HCT116 (cell line): Measurements from ENCODE around the gene PCBP1. TPM values are rescaled to one million over a fixed set of nuclear protein-coding genes. Genes with fewer than 3 reads are reported as not detected.

Experiments
- ATAC-seq: fragments of 200-7000 bp; cut with Tn5 transposase; 2 replicates; pipeline ENCODE4 v1.9.1; 2020; ENCODE audit warnings: mild to moderate bottlenecking, moderate library complexity
- BruUV-seq: library from RNA; stranded (reverse); fragments of 400-500 nt; replicated peaks from 2 replicates; lab custom pipeline; 2021; lab: Mats Ljungman, UMichigan
- CTCF ChIA-PET: fragments of 300-600 bp; sonication (Branson Sonifier 250); formaldehyde crosslinking; loops from one replicate; lab custom pipeline; 2021; ENCODE audit warnings: antibody characterized with exemption; lab: Charles Lee
- POLR2A ChIA-PET: fragments of 300-600, 350-600 bp; sonication (Branson Sonifier 250); formaldehyde crosslinking; loops from one replicate; lab custom pipeline; 2021; ENCODE audit warnings: antibody characterized with exemption; lab: Charles Lee
- RAD21 ChIA-PET, 2 experiments: fragments of 300-600 bp; sonication (Branson Sonifier 250); formaldehyde crosslinking; loops; one replicate each; lab custom pipeline; 2023; ENCODE audit warnings: low total read pairs in 2 of 2; ENCODE audit not compliant: uncharacterized antibody in 2 of 2, unreplicated experiment in 2 of 2, low non-redundant PET in 1 of 2; lab: Charles Lee
- DNase-seq: peaks from one replicate; pipeline ENCODE4 v3.0.0-alpha.2; 2010; ENCODE audit warnings: low read depth, low spot score
- H2AFZ ChIP-seq: fragments of 200-600 bp; shearing (Covaris generic), sonication (generic); 2 replicates; pipeline ENCODE4 v1.6.1; 2017; ENCODE audit warnings: low read depth, mixed run types, mixed read lengths, antibody characterized with exemption, low read length; ENCODE audit not compliant: poor library complexity, severe bottlenecking
- H3K27ac ChIP-seq: 2 replicates; pipeline ENCODE4 v1.5.1; 2012; ENCODE audit warnings: low read depth, low read length
- H3K27me3 ChIP-seq: fragments of 200-600 bp; sonication (generic); 2 replicates; pipeline ENCODE4 v1.6.1; 2016; ENCODE audit warnings: mixed run types, low read length, mixed read lengths; ENCODE audit not compliant: insufficient read depth
- H3K36me3 ChIP-seq, 2 experiments: fragments of 200-500 bp in 1 of 2; fragments of 200-600 bp in 1 of 2; sonication (Bioruptor generic) in 1 of 2; sonication (generic) in 1 of 2; 2 replicates each; pipeline versions ENCODE4 v1.5.1 to v1.6.1; 2014 to 2016; ENCODE audit warnings: low read length in 2 of 2, inconsistent platforms in 1 of 2, mixed read lengths in 1 of 2, mixed run types in 1 of 2; ENCODE audit not compliant: insufficient read depth in 2 of 2, control insufficient read depth in 1 of 2
- H3K4me1 ChIP-seq, 2 experiments: fragments of 200-600 bp in 1 of 2; sonication (generic) in 1 of 2; 2 replicates each; pipeline versions ENCODE4 v1.5.1 to v1.6.1; 2012 to 2017; ENCODE audit warnings: low read length in 2 of 2, inconsistent platforms in 1 of 2, mild to moderate bottlenecking in 1 of 2, mixed read lengths in 1 of 2, mixed run types in 1 of 2, moderate library complexity in 1 of 2; ENCODE audit not compliant: insufficient read depth in 2 of 2, control insufficient read depth in 1 of 2
- H3K4me2 ChIP-seq: fragments of 200-600 bp; sonication (generic); 2 replicates; pipeline ENCODE4 v1.6.1; 2017; ENCODE audit warnings: mixed run types, low read length, mixed read lengths
- H3K4me3 ChIP-seq, 2 experiments: fragments of 200-600 bp in 1 of 2; sonication (generic) in 1 of 2; replicated peaks in 1 of 2; 2 replicates each; pipeline ENCODE4 v1.5.1; 2011 to 2016; ENCODE audit warnings: low read length in 2 of 2, control low read depth in 1 of 2, low read depth in 1 of 2, mild to moderate bottlenecking in 1 of 2, mixed read lengths in 1 of 2, mixed run types in 1 of 2
- H3K79me2 ChIP-seq: fragments of 200-600 bp; sonication (generic); 2 replicates; pipeline ENCODE4 v1.6.1; 2017; ENCODE audit warnings: mild to moderate bottlenecking, mixed run types, low read length, moderate library complexity, mixed read lengths; ENCODE audit not compliant: insufficient read depth
- H3K9ac ChIP-seq: fragments of 200-600 bp; sonication (generic); 2 replicates; pipeline ENCODE4 v1.6.1; 2016; ENCODE audit warnings: low read length, mixed read lengths
- H3K9me2 ChIP-seq: fragments of 200-600 bp; sonication (generic), shearing (Covaris generic); 2 replicates; pipeline ENCODE4 v1.6.1; 2017; ENCODE audit warnings: mixed run types, mild to moderate bottlenecking, moderate library complexity; ENCODE audit not compliant: insufficient read depth
- H3K9me3 ChIP-seq, 2 experiments: fragments of 200-500 bp in 1 of 2; fragments of 200-600 bp in 1 of 2; sonication (Bioruptor generic) in 1 of 2; sonication (generic) in 1 of 2; 2 replicates each; pipeline ENCODE4 v1.6.1; 2014 to 2017; ENCODE audit warnings: low read length in 2 of 2, mixed read lengths in 2 of 2, inconsistent platforms in 1 of 2, low read depth in 1 of 2, mild to moderate bottlenecking in 1 of 2, mixed run types in 1 of 2, moderate library complexity in 1 of 2; ENCODE audit not compliant: control insufficient read depth in 1 of 2, insufficient read depth in 1 of 2
- H4K20me1 ChIP-seq: fragments of 200-600 bp; sonication (generic), shearing (Covaris generic); 2 replicates; pipeline ENCODE4 v1.6.1; 2017; ENCODE audit warnings: mixed run types, mild to moderate bottlenecking, moderate library complexity; ENCODE audit not compliant: insufficient read depth
- ATF3 ChIP-seq: IDR thresholded peaks from 2 replicates; pipeline ENCODE4 v1.6.1; 2012
- CBX3 ChIP-seq: IDR thresholded peaks from 2 replicates; pipeline ENCODE4 v1.6.1; 2012; ENCODE audit warnings: low read depth
- CEBPB ChIP-seq: IDR thresholded peaks from 2 replicates; pipeline ENCODE4 v1.6.1; 2012; ENCODE audit warnings: low read depth
- EGR1 ChIP-seq: IDR thresholded peaks from 2 replicates; pipeline ENCODE4 v1.6.1; 2012; ENCODE audit warnings: low read depth
- ELF1 ChIP-seq: IDR thresholded peaks from 2 replicates; pipeline ENCODE4 v1.6.1; 2012; ENCODE audit warnings: low read depth, borderline replicate concordance
- EZH2 ChIP-seq: fragments of 200-600 bp; sonication (generic); IDR thresholded peaks from 2 replicates; pipeline ENCODE4 v1.6.1; 2017; ENCODE audit warnings: antibody characterized with exemption, mixed run types
- FOSL1 ChIP-seq: IDR thresholded peaks from 2 replicates; pipeline ENCODE4 v1.6.1; 2012; ENCODE audit warnings: low read depth
- JUND ChIP-seq: IDR thresholded peaks from 2 replicates; pipeline ENCODE4 v1.6.1; 2012
- POLR2A ChIP-seq: IDR thresholded peaks from 2 replicates; pipeline ENCODE4 v1.7.0; 2011; ENCODE audit warnings: borderline replicate concordance; ENCODE audit not compliant: insufficient read depth, insufficient read length; ENCODE audit errors: extremely low read depth
- POLR2AphosphoS5 ChIP-seq: IDR thresholded peaks from 2 replicates; pipeline ENCODE4 v1.6.1; 2011; ENCODE audit warnings: mild to moderate bottlenecking, low read depth, low read length, moderate library complexity
- RAD21 ChIP-seq: IDR thresholded peaks from 2 replicates; pipeline ENCODE4 v1.6.1; 2012; ENCODE audit warnings: low read depth, mild to moderate bottlenecking
- REST ChIP-seq: IDR thresholded peaks from 2 replicates; pipeline ENCODE4 v1.6.1; 2012; ENCODE audit warnings: low read depth
- SIN3A ChIP-seq: IDR thresholded peaks from 2 replicates; pipeline ENCODE4 v1.6.1; 2012; ENCODE audit warnings: low read depth
- SP1 ChIP-seq: IDR thresholded peaks from 2 replicates; pipeline ENCODE4 v1.6.1; 2012; ENCODE audit warnings: low read depth
- SRF ChIP-seq: IDR thresholded peaks from 2 replicates; pipeline ENCODE4 v1.6.1; 2012; ENCODE audit warnings: low read depth
- ZBTB33 ChIP-seq: IDR thresholded peaks from 2 replicates; pipeline ENCODE4 v1.6.1; 2011; ENCODE audit warnings: mild to moderate bottlenecking, low read length, moderate library complexity; ENCODE audit not compliant: insufficient replicate concordance; ENCODE audit errors: extremely low read depth
- ZFX ChIP-seq: fragments of 450-650 bp; IDR thresholded peaks from 2 replicates; pipeline ENCODE4 v1.6.1; 2017
- ZNF274 ChIP-seq: fragments of 200-500 bp; sonication (Bioruptor generic); IDR thresholded peaks from 2 replicates; pipeline ENCODE4 v1.6.1; 2014; ENCODE audit warnings: mild to moderate bottlenecking, low read depth, low read length, inconsistent platforms
- intact Hi-C: fragments of 100-400 bp; cut with micrococcal nuclease; formaldehyde crosslinking; loops from 2 replicates; pipeline ENCODE4 v1.10.0; 2022
- total RNA-seq: library from RNA; stranded (reverse); gene quantifications from one replicate; pipeline ENCODE4 v1.2.1, GENCODE V29; 2021; ENCODE audit not compliant: unreplicated experiment
- TF ChIP-seq, protein P1 (sequence below): IDR thresholded peaks from 2 replicates; pipeline ENCODE4 v1.6.1; 2012

Gene PCBP1
- total RNA-seq, 1 experiment from 2014 or later, result 256 TPM

DNA sequence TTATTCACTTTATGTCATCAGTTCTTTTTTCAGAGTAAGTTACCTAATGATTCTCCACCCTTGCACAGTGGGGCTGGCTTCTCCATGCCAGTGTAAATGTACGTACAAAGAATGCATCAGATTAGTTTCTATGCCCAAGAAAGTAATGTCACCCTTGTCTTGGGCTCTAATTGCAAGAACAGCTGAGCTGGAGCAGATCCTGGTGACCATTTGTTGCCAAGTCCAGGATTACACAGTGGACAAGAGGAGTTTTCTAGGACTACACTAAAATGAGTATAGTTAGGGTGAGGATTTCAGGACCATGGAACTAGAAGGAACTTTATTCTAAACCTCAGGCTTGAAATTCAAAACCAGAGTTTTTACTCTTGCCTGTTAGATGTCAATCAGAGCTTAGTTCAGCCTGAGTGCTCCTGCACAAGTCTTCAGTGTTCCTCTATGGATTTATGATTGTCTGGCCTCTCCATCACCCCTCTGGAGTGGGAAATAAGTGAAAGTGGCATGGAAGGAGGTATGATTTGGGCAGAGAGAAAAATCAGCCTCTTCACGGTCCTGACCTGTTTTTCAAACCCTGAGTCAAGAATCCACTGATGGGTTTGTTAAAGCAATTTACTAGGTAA is 29.8 kb downstream of the PCBP1 start:
- ATAC-seq, result no peak

More for the DNA sequence above, 29.8 kb downstream of the PCBP1 start:
- RAD21 ChIA-PET, result no interaction called here
- Histone ChIP-seq H4K20me1 (no peaks in the 10 kb centered on the region), H3K36me3 (no peaks in the 10 kb centered on the region), H3K4me2 (no peak overlapping the region), H3K27me3 (no peaks in the 10 kb centered on the region), H3K9me3 (no peaks in the 10 kb centered on the region), H3K9ac (no peak overlapping the region), H3K27ac (no peak overlapping the region), H3K4me1 (peaks cover 18 to 28% of the 10 kb centered on the region in 2 experiments), H3K79me2 (no peaks in the 10 kb centered on the region), H3K4me3 (no peak overlapping the region), H3K9me2 (no peaks in the 10 kb centered on the region), H2AFZ (no peak overlapping the region)
- POLR2A ChIA-PET, result interaction anchor here (2.7 kb wide), 1 partner anchor 8 kb away, joined by 13 read pairs; no protein-coding TSS in a partner anchor
- BruUV-seq, result no TSS peak
- CTCF ChIA-PET, result no interaction called here
- no peak for DNase-seq
- intact Hi-C loops, result no loop called here
- TF ChIP-seq ATF3 (no peak), RAD21 (no peak), JUND (no peak), ELF1 (no peak), SP1 (no peak), ZNF274 (no peak), POLR2AphosphoS5 (no peak), EGR1 (no peak), ZBTB33 (no peak), CBX3 (no peak), FOSL1 (no peak), POLR2A (no peak), SIN3A (no peak), REST (no peak), ZFX (no peak), CEBPB (no peak), SRF (no peak), EZH2 (no peak)
- TF ChIP-seq, protein P1, sequence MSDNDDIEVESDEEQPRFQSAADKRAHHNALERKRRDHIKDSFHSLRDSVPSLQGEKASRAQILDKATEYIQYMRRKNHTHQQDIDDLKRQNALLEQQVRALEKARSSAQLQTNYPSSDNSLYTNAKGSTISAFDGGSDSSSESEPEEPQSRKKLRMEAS, result no peak
